Left cardiac atrium (tissue), 4 donors: Measurements from ENCODE around the gene DGKI. TPM values are rescaled to one million over a fixed set of nuclear protein-coding genes. Genes with fewer than 3 reads are reported as not detected.

Experiments
- ATAC-seq, 2 donors: fragments of 200-7000 bp; cut with Tn5 transposase; one replicate each; pipeline ENCODE4 v1.9.1; 2020; ENCODE audit warnings: mild to moderate bottlenecking in 2 of 2, moderate library complexity in 2 of 2
- DNase-seq: peaks from one replicate; pipeline ENCODE4 v3.0.0-alpha.2; 2020
- intact Hi-C, 2 donors: fragments of 100-400 bp; cut with DNase I; formaldehyde crosslinking; loops; one replicate each; pipeline versions ENCODE4 v1.14.1 to v1.15.1; 2022 to 2023
- total RNA-seq, 2 donors: library from RNA; stranded (reverse); fragmentation: NEBNext Ultra II Directional; extraction: Animal tissue kit (Norgen Biotek cat#: 25700); gene quantifications; one replicate each; pipeline ENCODE4 v1.2.1, GENCODE V29; 2021
- donor health status: DM: no; HTN: yes; CAD: no.
- donor health status: DM: no; HTN: yes; CAD: no; lungs with severe emphysema.
- donor health status: DM: yes; HTN: yes; CAD: no.
- donor health status: Dilated cardiomyopathy.

DGKI gene
- total RNA-seq, 2 donors from 2014 or later = 7.2 to 19.1 TPM

DNA sequence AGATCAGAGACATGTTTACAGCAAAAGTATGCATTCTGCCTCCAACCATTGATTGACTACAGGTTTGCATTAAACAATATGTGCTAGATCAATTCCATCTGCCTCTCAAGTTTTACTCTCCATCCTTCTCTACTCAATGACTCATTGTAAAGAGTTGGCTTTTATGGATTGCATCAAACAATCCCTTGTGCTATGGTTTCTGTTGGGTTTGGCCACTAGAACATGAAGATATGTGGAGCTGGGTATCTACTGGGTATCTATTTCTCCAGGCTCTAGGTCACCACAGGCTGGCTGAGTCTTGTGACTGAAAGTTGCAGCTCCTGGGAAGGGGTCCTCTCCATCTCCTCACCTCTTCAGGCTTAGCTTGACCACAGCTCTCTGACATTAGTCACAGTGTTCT is 204.7 kb downstream of the DGKI start:
- DNase-seq (no peak), ATAC-seq (no peak)
- intact Hi-C loops = no loop called here

DNA sequence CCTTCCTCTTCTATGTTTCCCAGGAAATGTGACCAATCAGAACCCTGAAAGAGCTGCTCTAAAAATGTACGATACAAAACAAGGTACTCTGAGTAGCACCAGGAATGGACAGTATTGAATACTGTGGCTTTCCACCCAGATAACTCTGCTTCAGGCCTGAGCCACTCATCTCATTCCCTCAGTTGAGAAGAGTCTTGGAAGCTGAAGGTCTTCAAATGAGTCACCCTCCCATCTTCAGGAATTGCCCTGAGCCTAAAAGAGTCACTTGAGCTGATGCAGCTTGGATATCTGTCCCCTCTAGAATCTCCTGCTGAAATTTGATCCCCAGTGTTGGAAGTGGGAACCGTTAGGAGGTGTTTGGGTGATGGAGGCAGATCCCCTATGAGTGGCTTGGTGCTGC is 210.4 kb downstream of the DGKI start:
- ATAC-seq (no peak), DNase-seq (no peak)
- intact Hi-C loops = no loop called here

DNA sequence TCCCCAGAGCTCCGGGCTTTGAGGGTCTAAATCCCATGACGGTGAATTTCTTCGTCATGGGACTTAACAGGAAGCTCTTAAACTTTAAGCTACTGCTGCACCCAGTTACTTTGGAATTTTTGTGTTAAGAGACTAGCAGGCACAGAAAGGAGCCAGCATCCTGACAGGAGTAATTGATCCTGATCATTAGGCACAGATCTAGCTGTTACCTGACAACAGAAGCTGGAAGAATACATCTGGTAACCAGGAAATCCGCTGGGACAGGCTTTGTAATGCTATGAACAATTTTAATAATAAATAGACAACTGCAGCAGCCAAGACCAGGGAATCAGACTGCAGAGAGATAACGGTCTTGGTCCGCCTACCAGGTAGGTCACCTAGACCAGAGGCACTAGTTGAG is 210.9 kb downstream of the DGKI start:
- ATAC-seq = no peak
- DNase-seq = no peak
- intact Hi-C loops = no loop called here

DNA sequence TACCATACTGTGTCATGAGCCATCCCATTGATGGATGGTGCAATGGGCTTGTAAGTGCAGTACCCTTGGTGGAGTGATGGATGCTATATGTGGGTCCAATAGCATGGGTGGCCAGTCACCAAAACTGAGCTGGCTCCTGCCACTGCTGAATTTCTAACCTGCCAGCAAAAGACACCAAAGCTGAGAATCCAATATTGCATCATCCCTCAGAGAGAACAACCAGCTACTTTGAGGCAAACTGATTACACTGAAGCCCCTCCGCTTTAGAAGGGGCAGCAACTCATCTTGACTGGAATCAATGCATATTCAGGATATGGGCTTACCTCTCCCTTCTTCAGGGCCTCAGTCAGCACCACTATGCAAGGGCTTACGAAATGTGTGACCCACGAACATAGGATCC is 211.6 kb downstream of the DGKI start:
- ATAC-seq (no peak), DNase-seq (no peak)
- intact Hi-C loops = no loop called here

GRCh38 chr7:137634356-137634755 is 212.4 kb downstream of the DGKI start:
- DNase-seq = no peak
- intact Hi-C loops = no loop called here
- ATAC-seq = no peak

GRCh38 chr7:137633133-137633532 is 213.6 kb downstream of the DGKI start:
- intact Hi-C loops = no loop called here
- DNase-seq (no peak), ATAC-seq (peak in 1 of 2 donors; percentile 34)

DNA sequence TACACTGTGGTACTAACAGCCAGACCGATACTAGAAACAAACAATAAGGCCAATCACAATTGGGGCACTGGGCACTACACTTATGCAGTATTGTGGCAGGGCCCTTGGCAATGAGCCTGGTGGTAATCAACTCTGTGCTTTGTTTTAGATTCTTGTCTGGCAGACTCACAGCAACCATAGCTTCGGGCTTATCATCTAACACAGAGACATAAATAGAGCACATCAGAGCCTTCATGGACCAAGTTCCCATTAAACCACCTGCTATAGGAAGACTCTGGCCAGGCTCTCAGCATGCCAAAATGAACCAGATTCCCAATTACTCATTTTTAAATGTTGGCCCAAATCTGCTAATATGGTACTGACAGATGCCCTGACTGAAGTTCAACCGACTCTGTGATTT is 218.6 kb downstream of the DGKI start:
- intact Hi-C loops = no loop called here
- ATAC-seq (no peak), DNase-seq (no peak)

GRCh38 chr7:137626469-137627067 is 220.2 kb downstream of the DGKI start:
- peak; percentile 24 for DNase-seq
- peak in 1 of 2 donors; percentile 58 for ATAC-seq
- intact Hi-C loops = no loop called here

- no peak for DNase-seq
- ATAC-seq = no peak
- intact Hi-C loops = no loop called here
Measured at GRCh38 chr7:137625197-137625596, 221.6 kb downstream of the DGKI start.

- intact Hi-C loops = no loop called here
- DNase-seq (no peak), ATAC-seq (no peak)
Measured at GRCh38 chr7:137619181-137619580, 227.6 kb downstream of the DGKI start.

- DNase-seq (no peak), ATAC-seq (no peak)
- intact Hi-C loops = no loop called here
Measured at GRCh38 chr7:137618748-137619147, 228.0 kb downstream of the DGKI start.

GRCh38 chr7:137613006-137613525 is 233.7 kb downstream of the DGKI start:
- intact Hi-C loops = no loop called here
- ATAC-seq (no peak), DNase-seq (no peak)

DNA sequence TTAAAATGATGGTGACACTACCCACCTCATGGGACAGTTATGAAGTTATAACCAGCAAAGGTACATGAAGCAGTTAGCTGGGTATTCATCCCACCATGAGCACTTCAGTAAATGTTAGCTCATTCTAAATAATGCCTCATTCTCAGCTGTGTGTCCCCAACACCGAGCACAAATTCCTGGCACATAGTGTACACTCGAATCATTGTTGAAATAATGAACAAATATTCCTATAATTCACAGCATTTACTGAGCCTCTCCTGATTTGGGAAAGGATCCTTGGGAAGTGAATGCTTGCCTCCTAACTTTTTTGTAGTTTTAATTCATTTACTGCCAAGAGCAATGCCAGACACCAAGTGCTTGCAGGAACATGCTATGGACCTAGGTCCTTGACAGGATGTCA is 235.2 kb downstream of the DGKI start:
- no peak for ATAC-seq
- intact Hi-C loops = no loop called here
- DNase-seq = no peak

GRCh38 chr7:137609500-137609899 is 237.3 kb downstream of the DGKI start:
- peak; percentile 46 to 55 for ATAC-seq
- intact Hi-C loops = loop anchor here in 1 of 2 donors (5.0 kb wide), 1 partner anchor 1128 kb away; no protein-coding TSS in a partner anchor

GRCh38 chr7:137606061-137606674 is 240.6 kb downstream of the DGKI start:
- no peak for DNase-seq
- intact Hi-C loops = loop anchor here in 1 of 2 donors (5.0 kb wide), 1 partner anchor 1131 kb away; no protein-coding TSS in a partner anchor
- ATAC-seq = no peak

More at GRCh38 chr7:137609500-137609899, 237.3 kb downstream of the DGKI start:
- DNase-seq = no peak

- no peak for ATAC-seq
- intact Hi-C loops = no loop called here
- no peak for DNase-seq
Measured at GRCh38 chr7:137603043-137603442, 243.7 kb downstream of the DGKI start.

DNA sequence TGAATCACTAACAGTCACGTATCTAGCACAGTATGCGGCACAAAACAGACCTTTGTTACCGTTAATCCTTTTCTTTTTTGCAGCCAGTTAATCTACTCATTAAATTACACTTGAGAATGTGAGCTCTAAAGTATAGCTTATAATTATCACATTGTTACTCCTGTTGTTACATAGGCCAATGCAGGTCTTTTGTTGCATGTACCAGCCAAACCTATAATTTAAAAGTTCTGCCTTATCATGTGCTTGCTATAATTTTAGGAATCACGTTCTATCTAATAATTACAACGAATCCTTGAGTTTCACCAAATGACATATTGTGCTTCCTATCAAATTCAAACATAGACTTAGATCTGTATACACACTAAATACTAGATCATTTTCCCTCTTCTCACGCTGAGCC is 245.1 kb downstream of the DGKI start:
- ATAC-seq (no peak), DNase-seq (no peak)
- intact Hi-C loops = no loop called here

DNA sequence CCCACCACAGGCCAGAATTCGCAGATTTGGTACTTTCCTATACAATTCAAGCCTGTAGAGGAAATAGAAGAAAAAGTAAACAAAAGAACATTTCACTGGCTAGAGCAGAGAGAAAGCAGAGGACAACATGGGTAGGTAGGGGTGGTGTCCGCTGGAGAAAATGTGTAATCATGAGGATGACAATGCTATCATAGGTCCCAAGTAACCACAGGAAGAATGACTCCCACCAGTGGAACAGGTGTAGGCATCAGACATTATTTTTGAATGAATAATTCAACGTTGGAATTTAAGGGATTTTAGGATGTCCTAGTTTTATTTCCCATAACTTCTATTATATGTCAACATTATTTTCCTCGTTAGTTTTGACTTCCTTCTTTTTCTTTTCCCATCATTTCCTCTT is 248.9 kb downstream of the DGKI start:
- DNase-seq (no peak), ATAC-seq (no peak)
- intact Hi-C loops = loop anchor here in 1 of 2 donors (10.0 kb wide), 1 partner anchor 433 kb away; no protein-coding TSS in a partner anchor

GRCh38 chr7:137593115-137593711 is 253.6 kb downstream of the DGKI start:
- intact Hi-C loops = loop anchor here (2.0 to 10.0 kb wide), 3 partner anchors 141 to 428 kb away; no protein-coding TSS in a partner anchor
- no peak for ATAC-seq
- no peak for DNase-seq

- intact Hi-C loops = loop anchor here (2.0 to 10.0 kb wide), 3 partner anchors 140 to 428 kb away; no protein-coding TSS in a partner anchor
- DNase-seq (peak; percentile 55), ATAC-seq (peak; percentile 92 to 96)
Measured at GRCh38 chr7:137592232-137592896, 254.4 kb downstream of the DGKI start.
